ENCODE data around the gene IGDCC3.
A peak's percentile ranks its signal among the peaks of the same experiment; 100 is the strongest.
"Not testable (repeated sequence)": the region's sequence is repeated elsewhere in the genome, so short reads cannot be mapped to it uniquely, and the experiment has no call there.

Gene IGDCC3

DNA sequence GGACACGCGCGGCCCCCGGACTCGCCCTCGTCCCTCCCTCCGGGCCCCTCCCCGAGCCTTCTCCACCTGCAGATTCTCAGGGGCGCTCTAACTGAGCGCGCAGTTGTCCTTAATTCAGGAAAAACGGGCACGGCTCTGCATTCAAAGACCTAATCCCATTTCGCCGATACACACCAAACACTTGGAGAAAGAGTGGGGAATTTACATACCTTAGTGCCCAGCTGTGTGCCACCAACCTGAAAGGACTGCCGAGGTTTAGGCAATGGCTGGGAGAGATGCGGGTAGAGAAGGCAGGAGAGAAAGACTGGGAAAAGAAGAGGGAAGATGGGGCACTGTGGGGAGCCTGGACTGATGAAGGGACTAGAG, 21.8 kb downstream of the IGDCC3 start:
- Mint-ChIP-seq H3K4me1 (ENCODE audit: low read depth) (peaks cover 7% of the 10 kb centered on the region), H3K27me3 (peaks cover 67% of the 10 kb centered on the region), H3K36me3 (ENCODE audit: low read depth) (no peaks in the 10 kb centered on the region), H3K9me3 (peaks cover 11% of the 10 kb centered on the region), H3K27ac (no peak overlapping the region), H3K4me3 (peak overlapping the region; percentile 8)
- DNase-seq: no peak

DNA sequence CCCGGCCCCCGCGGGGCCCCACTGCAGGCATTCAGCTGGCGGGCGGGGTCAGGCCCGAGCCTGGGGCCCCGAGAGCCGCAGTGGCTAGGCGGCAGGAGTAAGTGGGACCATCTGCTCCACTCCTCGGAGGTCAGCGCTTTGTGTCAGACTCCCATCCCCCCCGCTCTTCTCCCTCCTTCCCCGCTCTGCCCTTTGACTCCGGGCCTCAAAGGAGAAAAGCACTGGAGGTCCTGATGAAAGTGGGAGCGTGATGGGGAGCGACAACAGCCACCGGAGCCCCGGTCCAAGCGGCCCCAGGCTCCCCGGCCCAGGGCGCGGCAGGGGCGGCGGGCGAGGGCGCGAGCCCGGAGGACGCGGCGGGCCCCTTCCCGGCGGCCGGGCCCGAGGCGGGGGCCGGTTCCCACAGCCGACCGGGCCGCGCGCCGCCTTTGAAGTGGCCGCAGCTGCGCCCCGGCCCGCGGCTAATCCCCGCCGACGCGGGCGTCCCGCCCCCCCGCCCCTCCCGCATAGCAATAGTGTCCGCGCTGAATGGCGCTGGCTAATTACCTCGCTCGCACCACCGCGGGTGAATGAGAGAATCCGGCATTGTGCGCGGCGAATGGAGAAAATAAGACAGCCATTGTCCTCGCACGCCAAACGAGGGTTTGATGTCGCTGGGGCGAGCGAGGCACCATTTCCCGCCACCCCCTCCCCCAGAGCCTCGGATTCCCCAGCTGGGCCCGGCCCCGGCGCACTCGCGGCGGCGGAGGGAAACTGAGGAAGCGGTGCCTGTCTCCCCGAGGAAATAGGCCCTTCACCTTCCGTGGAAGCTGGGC, 22.4 kb downstream of the IGDCC3 start:
- H3K27ac Mint-ChIP-seq: no peak overlapping the region
- H3K4me1 Mint-ChIP-seq (ENCODE audit: low read depth): peaks cover 7% of the 10 kb centered on the region
- H3K9me3 Mint-ChIP-seq: peaks cover 11% of the 10 kb centered on the region
- H3K4me3 Mint-ChIP-seq: peak overlapping the region; percentile 56
- DNase-seq: no peak
- H3K36me3 Mint-ChIP-seq (ENCODE audit: low read depth): no peaks in the 10 kb centered on the region
- peaks cover 71% of the 10 kb centered on the region for H3K27me3 Mint-ChIP-seq

DNA sequence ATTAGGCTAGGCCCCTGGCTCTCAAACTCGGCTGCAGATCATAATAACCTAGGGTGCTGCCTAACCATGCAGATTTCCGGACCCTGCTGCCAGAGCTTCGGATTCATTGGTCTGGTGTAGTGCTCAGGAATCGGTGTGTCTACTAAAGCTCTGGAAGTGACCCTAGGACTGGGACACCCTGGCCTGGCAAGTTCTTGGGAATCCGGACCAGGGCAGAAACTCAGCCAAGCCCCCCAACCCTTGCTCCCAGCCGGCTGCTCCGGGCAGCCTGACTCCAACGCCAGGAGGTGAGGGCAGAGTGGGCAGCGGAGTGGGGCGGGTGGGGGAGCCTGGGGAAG, 23.0 kb downstream of the IGDCC3 start:
- Mint-ChIP-seq H3K36me3 (ENCODE audit: low read depth) (no peaks in the 10 kb centered on the region), H3K27ac (no peak overlapping the region), H3K4me1 (ENCODE audit: low read depth) (peaks cover 7% of the 10 kb centered on the region), H3K9me3 (peaks cover 11% of the 10 kb centered on the region), H3K4me3 (no peak overlapping the region), H3K27me3 (peaks cover 72% of the 10 kb centered on the region)
- no peak for DNase-seq

DNA sequence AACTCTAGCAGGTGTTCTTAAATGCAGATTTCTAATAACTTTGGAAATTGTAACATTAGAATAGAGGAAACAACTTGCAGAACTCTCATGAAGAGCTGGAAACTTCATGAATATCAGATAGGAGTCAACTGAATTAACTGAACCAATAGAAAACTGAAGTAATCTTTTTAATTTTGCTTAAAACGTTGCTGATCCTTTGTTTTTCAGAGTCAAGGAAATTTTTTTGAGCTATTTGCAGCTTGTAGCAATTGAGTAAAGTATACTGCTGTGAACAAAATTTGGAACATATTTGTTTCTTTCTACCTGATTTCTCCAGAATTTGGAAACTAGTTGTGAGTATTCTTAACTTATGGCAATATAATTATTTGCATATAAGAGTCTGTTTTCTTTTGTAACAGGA, 25.8 kb downstream of the IGDCC3 start:
- peaks cover 11% of the 10 kb centered on the region for H3K9me3 Mint-ChIP-seq
- not testable (repeated sequence) for H3K4me1 Mint-ChIP-seq (ENCODE audit: low read depth); H3K4me3 Mint-ChIP-seq; H3K36me3 Mint-ChIP-seq (ENCODE audit: low read depth); DNase-seq; H3K27ac Mint-ChIP-seq
- peaks cover 56% of the 10 kb centered on the region for H3K27me3 Mint-ChIP-seq

DNA sequence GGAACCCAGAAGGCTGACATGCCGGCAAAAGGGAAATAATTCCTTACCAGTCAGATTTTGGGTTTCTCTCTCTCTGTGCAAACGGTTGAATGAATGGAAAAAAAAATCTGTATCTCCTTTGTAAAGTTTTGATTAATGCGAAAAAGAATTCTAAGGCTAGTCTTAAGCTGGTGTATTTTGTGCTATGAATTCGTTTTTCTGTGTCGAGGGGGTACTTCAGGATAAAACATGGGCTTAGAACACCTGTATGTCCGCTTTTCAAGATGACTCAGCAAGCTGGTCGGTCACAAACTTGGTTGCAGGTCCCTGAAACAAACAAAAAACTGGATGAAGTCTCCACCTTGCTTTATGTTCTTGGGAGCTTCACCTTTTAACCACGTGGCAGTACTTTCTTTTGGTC, 28.5 kb downstream of the IGDCC3 start:
- no peak overlapping the region for H3K27ac Mint-ChIP-seq
- H3K9me3 Mint-ChIP-seq: peaks cover 10% of the 10 kb centered on the region
- H3K4me3 Mint-ChIP-seq: no peak overlapping the region
- H3K27me3 Mint-ChIP-seq: peaks cover 41% of the 10 kb centered on the region
- H3K4me1 Mint-ChIP-seq (ENCODE audit: low read depth): no peaks in the 10 kb centered on the region
- no peaks in the 10 kb centered on the region for H3K36me3 Mint-ChIP-seq (ENCODE audit: low read depth)
- no peak for DNase-seq

DNA sequence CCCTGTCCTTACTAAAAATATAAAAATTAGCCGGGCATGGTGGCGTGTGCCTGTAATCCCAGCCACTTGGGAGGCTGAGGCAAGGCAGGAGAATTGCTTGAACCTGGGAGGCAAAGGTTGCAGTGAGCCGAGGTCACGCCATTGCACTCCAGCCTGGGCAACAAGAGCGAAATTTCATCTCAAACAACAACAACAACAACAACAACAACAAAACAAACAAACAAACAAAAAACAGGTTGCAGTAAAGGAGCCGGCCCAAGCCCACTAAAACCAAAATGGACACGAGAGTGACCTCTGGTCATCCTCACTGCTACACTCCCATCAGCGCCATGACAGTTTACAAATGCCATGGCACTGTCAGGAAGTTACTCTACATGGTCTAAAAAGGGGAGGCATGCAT, 30.0 kb downstream of the IGDCC3 start:
- H3K9me3 Mint-ChIP-seq, H3K4me3 Mint-ChIP-seq: not testable (repeated sequence)
- H3K27me3 Mint-ChIP-seq: peaks cover 25% of the 10 kb centered on the region

DNA sequence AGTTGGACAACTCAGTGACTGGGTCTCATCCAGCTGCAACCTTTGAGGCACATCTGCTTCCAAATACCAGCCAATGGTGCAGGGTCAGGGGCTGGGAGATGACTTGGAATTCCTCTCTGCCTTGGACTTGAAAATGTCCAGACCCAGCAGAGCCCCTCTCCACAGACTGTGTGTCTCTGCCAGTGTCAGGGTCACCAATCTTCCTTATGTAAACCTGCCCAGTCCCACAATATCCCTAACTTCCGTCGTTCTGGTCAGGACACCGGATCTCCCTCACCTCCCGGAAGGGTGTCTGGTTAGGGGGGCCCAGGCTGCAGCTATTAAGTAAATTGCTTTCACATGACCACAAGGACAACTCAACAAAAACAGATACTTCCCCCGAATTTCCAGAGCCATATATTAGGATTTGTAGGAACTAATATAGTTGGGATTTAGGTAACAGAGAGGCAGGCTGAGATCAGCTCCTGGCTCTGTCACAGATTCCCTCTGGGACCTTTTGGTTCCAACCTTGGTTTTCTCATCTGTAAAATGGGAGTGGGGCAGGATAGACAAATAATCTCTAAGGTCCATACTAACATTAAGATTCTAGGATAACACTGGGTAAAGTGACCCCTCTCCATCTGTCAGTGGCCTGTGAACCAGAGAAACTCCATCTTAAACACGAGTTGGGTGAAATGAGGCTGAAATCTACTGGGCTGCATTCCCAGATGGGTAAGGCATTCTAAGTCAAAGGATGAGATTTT, 30.8 kb downstream of the IGDCC3 start:
- no peak overlapping the region for H3K27ac Mint-ChIP-seq
- DNase-seq: no peak
- H3K36me3 Mint-ChIP-seq (ENCODE audit: low read depth): no peaks in the 10 kb centered on the region
- peaks cover 2% of the 10 kb centered on the region for H3K9me3 Mint-ChIP-seq
- H3K4me3 Mint-ChIP-seq: no peak overlapping the region
- peaks cover 20% of the 10 kb centered on the region for H3K27me3 Mint-ChIP-seq
- no peaks in the 10 kb centered on the region for H3K4me1 Mint-ChIP-seq (ENCODE audit: low read depth)

More for the DNA sequence above, 30.0 kb downstream of the IGDCC3 start:
- not testable (repeated sequence) for H3K4me1 Mint-ChIP-seq (ENCODE audit: low read depth); H3K36me3 Mint-ChIP-seq (ENCODE audit: low read depth); H3K27ac Mint-ChIP-seq; DNase-seq

DNA sequence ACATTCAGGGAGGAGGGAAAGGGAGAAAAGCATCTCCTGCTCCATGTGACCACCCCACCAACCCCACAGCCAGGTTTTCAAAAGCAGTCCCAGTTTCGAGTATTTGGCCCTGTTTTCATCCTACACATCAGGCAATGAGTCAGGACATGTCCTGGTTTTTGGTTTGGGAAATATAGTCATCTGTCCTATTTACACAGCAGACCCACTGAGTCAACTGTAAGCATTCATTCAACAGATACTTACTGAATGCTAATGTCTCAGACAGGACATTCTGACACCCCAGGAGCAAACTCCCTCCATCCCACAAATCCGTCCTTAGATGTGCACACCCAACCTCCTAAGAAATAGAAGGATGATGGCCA, 32.9 kb downstream of the IGDCC3 start:
- no peaks in the 10 kb centered on the region for H3K36me3 Mint-ChIP-seq (ENCODE audit: low read depth)
- H3K27ac Mint-ChIP-seq: no peak overlapping the region
- peaks cover 12% of the 10 kb centered on the region for H3K27me3 Mint-ChIP-seq
- H3K4me3 Mint-ChIP-seq: no peak overlapping the region
- H3K4me1 Mint-ChIP-seq (ENCODE audit: low read depth): no peaks in the 10 kb centered on the region
- DNase-seq: no peak
- no peaks in the 10 kb centered on the region for H3K9me3 Mint-ChIP-seq

DNA sequence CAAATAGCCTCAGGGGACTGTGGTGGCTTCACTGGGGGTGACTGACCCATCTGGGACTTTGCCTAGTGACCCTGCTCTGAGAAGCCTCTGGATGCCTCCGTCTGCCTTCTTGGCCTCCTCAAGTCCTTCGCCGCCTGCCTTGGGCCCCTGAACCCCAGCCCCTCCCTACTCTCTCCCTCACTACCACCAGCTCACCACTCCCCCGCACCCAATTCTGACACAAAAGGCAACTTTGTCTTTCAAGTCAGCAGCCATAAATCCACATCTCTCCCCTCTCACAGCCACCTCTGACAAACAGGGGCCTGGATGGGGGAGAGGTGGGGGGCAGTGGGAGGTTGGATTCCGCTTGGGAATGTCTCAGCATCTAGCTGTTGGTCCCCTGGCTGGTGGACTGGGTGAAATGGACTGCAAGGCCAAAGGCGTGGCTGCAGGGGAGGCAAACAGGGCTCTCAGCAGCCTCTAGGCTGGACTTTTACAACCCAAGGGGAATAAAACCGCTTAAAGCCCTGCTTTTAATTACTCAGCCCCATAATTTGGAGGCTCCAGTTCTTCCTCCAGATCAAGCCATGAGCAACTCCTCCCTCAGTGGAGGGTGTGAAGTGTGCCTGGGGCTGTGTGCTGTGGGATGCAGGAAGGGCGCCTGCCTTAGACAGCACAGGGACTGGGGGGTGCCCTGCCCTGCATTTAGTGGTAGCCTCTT, 33.4 kb downstream of the IGDCC3 start:
- Mint-ChIP-seq H3K36me3 (ENCODE audit: low read depth) (no peaks in the 10 kb centered on the region), H3K27ac (no peak overlapping the region), H3K9me3 (no peaks in the 10 kb centered on the region), H3K4me1 (ENCODE audit: low read depth) (no peaks in the 10 kb centered on the region), H3K27me3 (peaks cover 12% of the 10 kb centered on the region), H3K4me3 (no peak overlapping the region)
- DNase-seq: no peak

DNA sequence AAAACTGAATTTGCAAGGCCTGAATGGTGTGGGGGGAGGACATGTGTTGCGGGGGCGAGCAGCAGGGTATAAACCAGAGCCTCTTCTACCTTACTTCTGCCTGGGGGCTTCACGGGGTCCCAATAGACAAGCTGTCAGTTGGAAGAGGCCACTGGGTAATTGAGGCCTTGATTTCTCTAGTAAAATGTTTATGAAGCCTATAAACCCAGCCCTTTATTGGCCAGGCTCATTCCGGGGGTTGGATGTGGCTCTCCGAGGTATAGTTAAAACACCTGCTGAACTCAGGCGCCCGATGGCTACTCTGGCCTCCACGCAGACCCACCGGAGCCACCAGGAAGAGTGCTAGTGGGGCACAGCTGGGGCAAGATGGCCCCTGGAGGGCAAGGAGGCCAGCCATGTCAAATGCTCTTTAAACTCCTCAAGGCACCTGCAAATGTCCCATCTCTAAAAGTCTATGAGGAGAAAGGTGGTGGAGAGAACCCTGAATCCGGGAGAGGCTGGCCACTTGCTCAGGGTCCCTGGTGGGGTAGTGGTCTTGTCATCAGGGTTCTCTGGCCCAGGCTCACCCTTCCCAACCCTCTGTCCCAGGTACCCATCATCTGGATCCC, 34.3 kb downstream of the IGDCC3 start:
- H3K4me3 Mint-ChIP-seq: no peak overlapping the region
- no peak for DNase-seq
- H3K27ac Mint-ChIP-seq: no peak overlapping the region
- peaks cover 11% of the 10 kb centered on the region for H3K27me3 Mint-ChIP-seq
- H3K4me1 Mint-ChIP-seq (ENCODE audit: low read depth): no peaks in the 10 kb centered on the region
- H3K36me3 Mint-ChIP-seq (ENCODE audit: low read depth): no peaks in the 10 kb centered on the region
- H3K9me3 Mint-ChIP-seq: no peaks in the 10 kb centered on the region

DNA sequence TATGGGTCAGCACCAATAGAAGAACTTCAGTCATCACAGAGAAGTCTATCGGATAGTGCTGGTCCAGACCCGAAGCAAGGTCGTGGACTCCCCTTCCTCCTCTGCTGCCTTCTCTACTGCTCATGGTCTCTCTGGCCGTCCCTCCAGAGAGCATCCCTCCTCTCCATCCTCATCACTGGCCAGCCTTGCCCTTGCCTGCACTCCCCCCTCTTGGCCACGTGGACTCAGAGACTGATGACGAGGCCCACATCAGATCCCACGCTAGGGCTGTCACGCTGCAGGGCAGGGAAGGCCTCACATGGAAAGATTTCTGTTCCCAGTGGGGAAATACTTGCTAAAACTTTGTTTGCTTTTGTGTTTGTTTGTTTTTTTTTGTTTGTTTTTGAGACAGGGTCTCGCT, 35.3 kb downstream of the IGDCC3 start:
- no peak overlapping the region for H3K27ac Mint-ChIP-seq
- H3K27me3 Mint-ChIP-seq: peaks cover 11% of the 10 kb centered on the region
- H3K4me1 Mint-ChIP-seq (ENCODE audit: low read depth): no peaks in the 10 kb centered on the region
- H3K9me3 Mint-ChIP-seq: no peaks in the 10 kb centered on the region
- no peaks in the 10 kb centered on the region for H3K36me3 Mint-ChIP-seq (ENCODE audit: low read depth)
- no peak for DNase-seq
- no peak overlapping the region for H3K4me3 Mint-ChIP-seq

DNA sequence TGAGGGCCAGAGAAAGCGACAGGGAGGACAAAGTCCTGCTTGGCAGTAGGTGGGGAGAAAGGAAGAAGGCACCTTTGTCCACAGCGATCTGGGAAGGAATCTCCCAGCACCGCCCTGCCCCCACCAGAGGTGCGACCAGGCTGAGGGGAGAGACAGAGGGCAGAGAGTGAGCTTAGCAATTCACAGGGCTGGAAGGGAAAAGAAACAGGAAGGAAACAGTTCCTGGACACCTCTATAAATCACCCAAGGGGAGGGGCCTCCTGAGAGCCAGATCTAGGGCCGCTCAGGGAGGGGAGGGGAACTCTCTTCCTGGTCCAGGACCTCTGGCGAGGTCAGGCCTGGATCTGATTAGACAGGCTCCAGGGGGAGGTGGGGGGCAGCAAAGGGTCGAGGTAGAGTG, 37.9 kb downstream of the IGDCC3 start:
- H3K27me3 Mint-ChIP-seq: peaks cover 6% of the 10 kb centered on the region
- H3K4me3 Mint-ChIP-seq: no peak overlapping the region
- no peaks in the 10 kb centered on the region for H3K4me1 Mint-ChIP-seq (ENCODE audit: low read depth)
- H3K9me3 Mint-ChIP-seq: no peaks in the 10 kb centered on the region
- no peak overlapping the region for H3K27ac Mint-ChIP-seq
- no peaks in the 10 kb centered on the region for H3K36me3 Mint-ChIP-seq (ENCODE audit: low read depth)
- DNase-seq: no peak

DNA sequence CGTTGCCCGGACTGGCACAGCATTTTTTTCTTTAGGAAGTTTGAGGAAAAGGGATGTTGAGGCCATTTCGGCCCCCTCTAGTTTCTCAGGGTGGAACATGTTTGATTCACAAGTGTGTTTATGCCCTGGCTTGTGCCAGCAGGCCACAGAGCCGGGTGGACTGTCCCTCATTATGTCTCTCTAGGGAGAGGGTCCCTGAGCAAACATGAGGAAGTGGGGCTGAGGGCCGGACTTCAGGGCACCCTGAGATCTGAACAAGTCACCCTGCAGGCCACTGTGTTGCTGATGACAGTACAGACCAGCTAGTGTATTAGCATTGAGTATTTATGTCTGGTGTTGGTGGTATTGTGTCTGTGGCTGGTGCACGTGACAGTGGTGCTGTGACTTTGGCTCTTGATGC, 38.4 kb downstream of the IGDCC3 start:
- Mint-ChIP-seq H3K27ac (no peak overlapping the region), H3K9me3 (no peaks in the 10 kb centered on the region), H3K36me3 (ENCODE audit: low read depth) (no peaks in the 10 kb centered on the region), H3K4me3 (no peak overlapping the region), H3K27me3 (peaks cover 6% of the 10 kb centered on the region), H3K4me1 (ENCODE audit: low read depth) (no peaks in the 10 kb centered on the region)
- DNase-seq: no peak

DNA sequence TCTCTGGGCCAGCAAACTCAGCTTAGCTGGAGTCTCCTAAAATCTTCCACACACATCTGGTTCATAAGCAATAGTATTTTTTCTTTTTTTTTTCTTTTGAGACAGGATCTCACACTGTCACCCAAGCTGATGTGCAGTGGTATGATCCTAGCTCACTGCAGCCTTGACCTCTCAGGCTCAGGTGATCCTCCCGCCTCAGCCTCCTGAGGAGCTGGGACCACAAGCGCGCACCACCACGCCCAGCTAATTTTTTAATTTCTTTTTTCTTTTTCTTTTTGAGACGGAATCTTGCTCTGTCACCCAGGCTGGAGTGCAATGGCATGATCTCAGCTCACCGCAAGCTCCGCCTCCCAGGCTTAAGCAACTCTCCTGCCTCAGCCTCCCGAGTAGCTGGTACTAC, 39.0 kb downstream of the IGDCC3 start:
- Mint-ChIP-seq H3K4me3 (no peak overlapping the region), H3K27ac (no peak overlapping the region), H3K4me1 (ENCODE audit: low read depth) (no peaks in the 10 kb centered on the region), H3K9me3 (no peaks in the 10 kb centered on the region), H3K27me3 (peaks cover 6% of the 10 kb centered on the region), H3K36me3 (ENCODE audit: low read depth) (no peaks in the 10 kb centered on the region)
- DNase-seq: no peak

DNA sequence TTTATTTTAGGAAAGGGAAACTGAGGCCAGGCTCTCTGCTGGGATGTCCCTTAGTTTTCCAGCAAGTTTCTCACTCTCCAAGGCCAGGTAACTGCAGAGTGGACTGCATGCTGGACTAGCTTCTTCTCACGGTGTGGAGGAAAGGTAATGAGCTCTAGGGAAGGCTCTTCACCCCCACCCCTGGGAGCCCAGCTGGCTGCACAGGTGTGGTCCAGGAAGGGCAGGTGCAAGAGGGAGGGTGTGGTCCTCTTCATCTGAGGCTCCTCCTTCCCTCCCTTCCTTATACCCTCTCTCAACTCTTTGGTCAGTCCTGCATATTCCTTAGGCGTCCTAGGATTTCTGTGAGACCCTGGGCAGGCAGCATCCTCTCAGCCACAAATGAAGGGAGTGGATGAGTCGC, 39.4 kb downstream of the IGDCC3 start:
- no peaks in the 10 kb centered on the region for H3K4me1 Mint-ChIP-seq (ENCODE audit: low read depth)
- no peak overlapping the region for H3K4me3 Mint-ChIP-seq
- H3K9me3 Mint-ChIP-seq: no peaks in the 10 kb centered on the region
- no peak for DNase-seq
- H3K27me3 Mint-ChIP-seq: peaks cover 6% of the 10 kb centered on the region
- no peak overlapping the region for H3K27ac Mint-ChIP-seq
- H3K36me3 Mint-ChIP-seq (ENCODE audit: low read depth): no peaks in the 10 kb centered on the region

Data from activated T-cell treated with anti-CD3 and anti-CD28 coated beads, Interleukin-2, amount 50 U/mL, for 24 hours (primary cell).